Measurements from ENCODE around the gene PKD2. TPM values are rescaled to one million over a fixed set of nuclear protein-coding genes. Genes with fewer than 3 reads are reported as not detected.
"Not testable (repeated sequence)": the region's sequence is repeated elsewhere in the genome, so short reads cannot be mapped to it uniquely, and the experiment has no call there.

PKD2 gene
- total RNA-seq, 1 donor from 2014 or later: 40.4 TPM

GRCh38 chr4:88112856-88113255 lies 105.4 kb downstream of the PKD2 start:
- Mint-ChIP-seq H3K9me3 (no peaks in the 10 kb centered on the region), H3K4me3 (no peak overlapping the region), H3K27me3 (ENCODE audit: insufficient read depth, low read depth) (peaks cover 2% of the 10 kb centered on the region), H3K27ac (no peak overlapping the region), H3K36me3 (no peaks in the 10 kb centered on the region), H3K4me1 (no peaks in the 10 kb centered on the region)
- no peaks in the 10 kb centered on the region for H3K9me3 ChIP-seq (ENCODE audit: low read depth)
- H3K27me3 ChIP-seq: no peaks in the 10 kb centered on the region
- no peak for DNase-seq (ENCODE audit: low spot score)
- no peak overlapping the region for H3K4me3 ChIP-seq
- no peaks in the 10 kb centered on the region for H3K36me3 ChIP-seq
- H3K79me2 ChIP-seq (ENCODE audit: low read depth): no peaks in the 10 kb centered on the region
- no peak overlapping the region for H3K27ac ChIP-seq
- no peaks in the 10 kb centered on the region for H3K4me1 ChIP-seq
- no peak for TF ChIP-seq EZH2phosphoT487 (IDR thresholded peaks at IDR 0.05)
- no peak for TF ChIP-seq CTCF (IDR thresholded peaks at IDR 0.05)
- TF ChIP-seq EZH2 (IDR thresholded peaks at IDR 0.05): no peak
- H2AFZ ChIP-seq (replicated peaks): no peak overlapping the region
- no peaks in the 10 kb centered on the region for H3F3A ChIP-seq (ENCODE audit: low read depth)
- no peaks in the 10 kb centered on the region for H4K20me1 ChIP-seq (ENCODE audit: low read depth)
- no peak overlapping the region for H3K9ac ChIP-seq
- no peak overlapping the region for H3K4me2 ChIP-seq

- TF ChIP-seq EZH2 (IDR thresholded peaks at IDR 0.05) (no peak), CTCF (IDR thresholded peaks at IDR 0.05) (no peak), EZH2phosphoT487 (IDR thresholded peaks at IDR 0.05) (no peak)
- no peaks in the 10 kb centered on the region for H3K79me2 ChIP-seq (ENCODE audit: low read depth)
- peaks cover 2% of the 10 kb centered on the region for H3K27me3 Mint-ChIP-seq (ENCODE audit: insufficient read depth, low read depth)
- no peak for DNase-seq (ENCODE audit: low spot score)
- no peaks in the 10 kb centered on the region for H3K4me1 Mint-ChIP-seq
- H3K9ac ChIP-seq: no peak overlapping the region
- H3K36me3 Mint-ChIP-seq: peaks cover 2% of the 10 kb centered on the region
- H3K4me1 ChIP-seq: no peaks in the 10 kb centered on the region
- H3F3A ChIP-seq (ENCODE audit: low read depth): no peaks in the 10 kb centered on the region
- no peak overlapping the region for H2AFZ ChIP-seq (replicated peaks)
- no peaks in the 10 kb centered on the region for H3K36me3 ChIP-seq
- H3K27ac Mint-ChIP-seq: no peak overlapping the region
- no peak overlapping the region for H3K4me3 Mint-ChIP-seq
- peaks cover 17% of the 10 kb centered on the region for H3K9me3 Mint-ChIP-seq
- H3K27me3 ChIP-seq: no peaks in the 10 kb centered on the region
- H3K9me3 ChIP-seq (ENCODE audit: low read depth): peaks cover 12% of the 10 kb centered on the region
- H3K27ac ChIP-seq: no peak overlapping the region
- H3K4me3 ChIP-seq: no peak overlapping the region
- no peaks in the 10 kb centered on the region for H4K20me1 ChIP-seq (ENCODE audit: low read depth)
- no peak overlapping the region for H3K4me2 ChIP-seq
Observed at GRCh38 chr4:88115587-88115986, 108.2 kb downstream of the PKD2 start.

- peaks cover 42% of the 10 kb centered on the region for H3K9me3 Mint-ChIP-seq
- H3K4me1 ChIP-seq: no peaks in the 10 kb centered on the region
Observed at GRCh38 chr4:88119943-88120342, 112.5 kb downstream of the PKD2 start.

GRCh38 chr4:88122260-88122659 lies 114.8 kb downstream of the PKD2 start:
- not testable (repeated sequence) for H3K36me3 ChIP-seq; H3K4me3 Mint-ChIP-seq; H3K27ac ChIP-seq; H3F3A ChIP-seq (ENCODE audit: low read depth); H3K27me3 ChIP-seq; H3K9ac ChIP-seq; H3K4me2 ChIP-seq; H3K36me3 Mint-ChIP-seq; H3K79me2 ChIP-seq (ENCODE audit: low read depth); H3K27me3 Mint-ChIP-seq (ENCODE audit: insufficient read depth, low read depth); H3K27ac Mint-ChIP-seq; H3K4me1 Mint-ChIP-seq; H3K4me1 ChIP-seq; H4K20me1 ChIP-seq (ENCODE audit: low read depth); H3K4me3 ChIP-seq
- Histone ChIP-seq H2AFZ (replicated peaks) (peak overlapping the region; percentile 87), H3K9me3 (ENCODE audit: low read depth) (peaks cover 23% of the 10 kb centered on the region)
- peak; percentile 33 for DNase-seq (ENCODE audit: low spot score)
- H3K9me3 Mint-ChIP-seq: peaks cover 48% of the 10 kb centered on the region

More at GRCh38 chr4:88119943-88120342, 112.5 kb downstream of the PKD2 start:
- no peaks in the 10 kb centered on the region for H3F3A ChIP-seq (ENCODE audit: low read depth)
- no peak overlapping the region for H3K27ac ChIP-seq
- no peaks in the 10 kb centered on the region for H3K27me3 ChIP-seq
- no peak for DNase-seq (ENCODE audit: low spot score)
- H3K4me2 ChIP-seq: no peak overlapping the region
- Mint-ChIP-seq H3K36me3 (peaks cover 5% of the 10 kb centered on the region), H3K27ac (no peak overlapping the region), H3K4me3 (no peak overlapping the region), H3K4me1 (no peaks in the 10 kb centered on the region), H3K27me3 (ENCODE audit: insufficient read depth, low read depth) (peaks cover 2% of the 10 kb centered on the region)
- no peaks in the 10 kb centered on the region for H3K79me2 ChIP-seq (ENCODE audit: low read depth)
- H3K4me3 ChIP-seq: no peak overlapping the region
- H3K9ac ChIP-seq: no peak overlapping the region
- H3K9me3 ChIP-seq (ENCODE audit: low read depth): peaks cover 23% of the 10 kb centered on the region
- no peak for TF ChIP-seq EZH2phosphoT487 (IDR thresholded peaks at IDR 0.05)
- TF ChIP-seq CTCF (IDR thresholded peaks at IDR 0.05): no peak
- no peak for TF ChIP-seq EZH2 (IDR thresholded peaks at IDR 0.05)
- H4K20me1 ChIP-seq (ENCODE audit: low read depth): no peaks in the 10 kb centered on the region
- no peak overlapping the region for H2AFZ ChIP-seq (replicated peaks)
- no peaks in the 10 kb centered on the region for H3K36me3 ChIP-seq

Small RNAs within 50 kb of the gene (small RNA-seq; reads per million reads assigned to genes)
- not detected for gene RNU1-36P

Other genes with a start within 250 kb of the PKD2 start
- gene IBSP, start 208.1 kb upstream of the PKD2 start, total RNA-seq (ENCODE audit: low replicate concordance): not detected in 2 replicates
- gene MEPE, start 174.7 kb upstream of the PKD2 start, total RNA-seq (ENCODE audit: low replicate concordance): not detected in 2 replicates
- 0.54 and 1.1 TPM in 2 replicates for gene SPP1, start 31.9 kb upstream of the PKD2 start, total RNA-seq (ENCODE audit: low replicate concordance)
- gene ABCG2, start 151.0 kb downstream of the PKD2 start, total RNA-seq (ENCODE audit: low replicate concordance): 0.62 and 2.4 TPM in 2 replicates

Measured in neural progenitor cell (in vitro differentiated cells).